Measurements from ENCODE around the gene PERM1. TPM values are rescaled to one million over a fixed set of nuclear protein-coding genes. Genes with fewer than 3 reads are reported as not detected.

PERM1 gene
- total and polyA plus RNA-seq, 2 of the 8 experiments (the other 6 are each of a cell fraction or from before 2014, with no cell fraction given) = not detected

DNA sequence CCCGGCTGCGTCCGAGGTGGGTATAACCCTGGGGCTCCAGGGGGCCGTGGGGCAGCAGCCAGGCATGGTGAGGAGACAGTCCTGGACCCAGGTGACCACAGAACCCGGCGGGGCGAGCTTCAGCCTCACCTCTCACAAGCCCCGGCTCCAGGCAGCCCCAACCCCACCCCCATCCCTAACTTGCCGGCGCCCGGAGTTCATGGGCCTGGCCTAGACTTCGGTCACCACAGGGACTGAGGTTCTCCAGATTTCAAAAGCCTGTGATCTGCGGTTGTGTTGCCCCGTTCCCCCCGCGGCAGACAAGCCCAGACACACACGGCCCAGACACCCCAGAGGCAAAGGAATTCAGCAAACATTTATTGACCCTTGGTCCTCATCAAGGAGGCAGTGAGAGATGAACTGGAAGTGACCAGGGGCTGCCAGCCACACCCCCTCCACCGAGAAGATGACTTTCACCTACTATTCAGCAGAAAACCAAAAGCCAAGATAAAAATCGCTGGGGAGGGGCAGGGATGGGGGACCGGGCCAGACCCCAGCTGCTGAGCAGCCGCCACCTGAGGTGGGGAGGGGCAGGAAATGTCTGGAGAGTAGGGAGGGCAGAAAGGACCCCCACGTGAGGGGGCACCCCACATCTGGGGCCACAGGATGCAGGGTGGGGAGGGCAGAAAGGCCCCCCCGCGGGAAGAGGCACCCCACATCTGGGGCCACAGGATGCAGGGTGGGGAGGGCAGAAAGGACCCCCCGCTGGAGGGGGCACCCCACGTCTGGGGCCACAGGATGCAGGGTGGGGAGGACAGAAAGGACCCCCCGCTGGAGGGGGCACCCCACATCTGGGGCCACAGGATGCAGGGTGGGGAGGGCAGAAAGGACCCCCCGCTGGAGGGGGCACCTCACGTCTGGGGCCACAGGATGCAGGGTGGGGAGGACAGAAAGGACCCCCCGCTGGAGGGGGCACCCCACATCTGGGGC, 14.1 kb upstream of the PERM1 start:
- Histone ChIP-seq H3K36me3 (ENCODE audit: control insufficient read depth in 2 of 4, insufficient read depth in 4 of 4, low read length in 3 of 4) (peaks cover 0 to 18% (median 0%) of the 10 kb centered on the region in 4 experiments; a peak in 1 of 8 replicates), H4K91ac (replicated peaks; ENCODE audit: insufficient read length, low read length) (no peak overlapping the region), H3K4ac (replicated peaks; ENCODE audit: insufficient read length, low read depth, low read length) (no peak overlapping the region), H3K9ac (replicated peaks in 1 of 4; ENCODE audit: extremely low read depth in 1 of 4, low read depth in 3 of 4, low read length in 3 of 4) (no peak overlapping the region), H3K23me2 (ENCODE audit: low read depth, low read length) (peaks cover 8% of the 10 kb centered on the region; the same call in 1 of the 2 replicates), H4K5ac (ENCODE audit: insufficient read length, low read depth, low read length) (no peak overlapping the region), H3K23ac (ENCODE audit: insufficient read length) (no peak overlapping the region), H3K4me3 (ENCODE audit: extremely low read depth in 1 of 4, insufficient read depth in 2 of 4, low read depth in 3 of 4, low read length in 4 of 4) (no peak overlapping the region), H4K8ac (ENCODE audit: extremely low read depth, insufficient read depth, low read length) (no peak overlapping the region; the same call in 1 of the 2 replicates), H2BK15ac (ENCODE audit: low read length) (no peak overlapping the region), H3K4me2 (ENCODE audit: insufficient read depth in 1 of 2, low read depth in 2 of 2, low read length in 2 of 2) (no peak overlapping the region), H2BK20ac (ENCODE audit: low read length) (no peak overlapping the region), H3K27me3 (replicated peaks in 1 of 4; ENCODE audit: control insufficient read depth in 3 of 4, extremely low read depth in 1 of 4, insufficient read depth in 3 of 4, low read length in 3 of 4) (peaks cover 38 to 67% (median 59%) of the 10 kb centered on the region in 4 experiments), H2BK120ac (replicated peaks; ENCODE audit: low read depth, low read length) (no peak overlapping the region), H3K79me2 (ENCODE audit: control insufficient read depth in 1 of 2, insufficient read depth in 2 of 2, low read length in 2 of 2) (no peaks in the 10 kb centered on the region), H4K20me1 (replicated peaks in 1 of 2; ENCODE audit: control insufficient read depth in 1 of 2, insufficient read depth in 2 of 2, low read length in 2 of 2) (peaks cover 0 to 6% of the 10 kb centered on the region in 2 experiments), H3K4me1 (replicated peaks in 1 of 4; ENCODE audit: control insufficient read depth in 3 of 4, insufficient read depth in 4 of 4, low read length in 3 of 4) (peaks cover 0 to 21% (median 10%) of the 10 kb centered on the region in 4 experiments; a peak in 5 of 7 replicates), H3K79me1 (ENCODE audit: low read depth, low read length) (no peaks in the 10 kb centered on the region), H2AFZ (ENCODE audit: low read length) (no peak overlapping the region), H2BK12ac (ENCODE audit: low read depth, low read length) (no peak overlapping the region), H3K14ac (ENCODE audit: insufficient read length) (no peak overlapping the region), H2BK5ac (ENCODE audit: low read depth, low read length) (no peak overlapping the region), H3K56ac (replicated peaks; ENCODE audit: insufficient read length, low read depth, low read length) (no peak overlapping the region), H2AK5ac (ENCODE audit: low read depth, low read length) (no peak overlapping the region), H3K18ac (ENCODE audit: extremely low read depth, low read length) (no peak overlapping the region), H3K9me3 (ENCODE audit: insufficient read depth in 2 of 2, low read depth in 1 of 2, low read length in 1 of 2) (no peaks in the 10 kb centered on the region; a peak in 1 of 4 replicates), H3K27ac (ENCODE audit: low read depth, low read length) (no peak overlapping the region)
- POLR2A ChIA-PET (ENCODE audit: partially characterized antibody) = interaction anchor here (1.2 to 2.6 kb wide), 4 partner anchors 14 to 56 kb away, joined by 3 to 20 read pairs (median 8); partner anchors contain the start of gene PERM1
- CTCF ChIA-PET (ENCODE audit: partially characterized antibody) = interaction anchor here (0.7 to 7.7 kb wide), 6 partner anchors 10 to 68 kb away, joined by 3 to 86 read pairs (median 10); partner anchors contain the start of gene PERM1
- FAIRE-seq = no peak
- 76% methylated on average over 19 of the region's 30 CpGs; no CpG with 5 or more reads in 1 of the 2 experiments for WGBS, 2 experiments (ENCODE audit: extremely low coverage in 1 of 2, insufficient coverage in 1 of 2, insufficient read length in 1 of 2, insufficient replicate concordance in 2 of 2, low coverage in 1 of 2, low lambda C conversion rate in 2 of 2, missing lambda C conversion rate in 1 of 2)
- DNase-seq (ENCODE audit: low read depth in 1 of 2, low spot score in 2 of 2) = no peak
- TF ChIP-seq SP2 (IDR thresholded peaks at IDR 0.05; ENCODE audit: low read length) (no peak), SRF (IDR thresholded peaks at IDR 0.05; ENCODE audit: low read depth, low read length) (no peak), PHF8 (conservative IDR thresholded peaks at IDR 0.05; ENCODE audit: low read depth, low read length) (no peak), KDM4A (IDR thresholded peaks at IDR 0.05; ENCODE audit: low read depth, low read length, severe bottlenecking) (no peak), CREB1 (IDR thresholded peaks at IDR 0.05) (no peak), TAF1 (IDR thresholded peaks at IDR 0.05; ENCODE audit: low read depth, low read length) (no peak), EZH2 (IDR thresholded peaks at IDR 0.05; ENCODE audit: low read depth, low read length, severe bottlenecking) (no peak), NANOG (IDR thresholded peaks at IDR 0.05; ENCODE audit: insufficient read depth, low read depth, low read length, poor library complexity, severe bottlenecking) (no peak), SUZ12 (IDR thresholded peaks at IDR 0.05; ENCODE audit: low read length) (no peak), YY1 (IDR thresholded peaks at IDR 0.05; ENCODE audit: low read depth, low read length) (no peak)
- TF ChIP-seq, protein P1, sequence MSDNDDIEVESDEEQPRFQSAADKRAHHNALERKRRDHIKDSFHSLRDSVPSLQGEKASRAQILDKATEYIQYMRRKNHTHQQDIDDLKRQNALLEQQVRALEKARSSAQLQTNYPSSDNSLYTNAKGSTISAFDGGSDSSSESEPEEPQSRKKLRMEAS (IDR thresholded peaks at IDR 0.05) = no peak
